Activated CD4-positive, alpha-beta T cell treated with anti-CD3 and anti-CD28 coated beads, Interleukin-2, amount 50 U/mL, for 16 hours (primary cell): ENCODE data around the gene ATXN7.
A peak's percentile ranks its signal among the peaks of the same experiment; 100 is the strongest.

Experiments
- DNase-seq: peaks from one replicate; pipeline ENCODE4 v3.0.0-alpha.2; 2020

The ATXN7 gene

GRCh38 chr3:64023861-64024223 lies 160.2 kb downstream of the ATXN7 start:
- no peak for DNase-seq

- DNase-seq, result no peak
Observed at GRCh38 chr3:64026346-64026745, 162.7 kb downstream of the ATXN7 start.

GRCh38 chr3:64027658-64028057 lies 164.0 kb downstream of the ATXN7 start:
- no peak for DNase-seq

- DNase-seq, result no peak
Observed at GRCh38 chr3:64028754-64029153, 165.1 kb downstream of the ATXN7 start.

- DNase-seq, result no peak
Observed at GRCh38 chr3:64029287-64029686, 165.6 kb downstream of the ATXN7 start.

- DNase-seq, result peak; percentile 78
Observed at GRCh38 chr3:64030741-64031140, 167.1 kb downstream of the ATXN7 start.

GRCh38 chr3:64031540-64032508 lies 168.2 kb downstream of the ATXN7 start:
- no peak for DNase-seq

- DNase-seq, result no peak
Observed at GRCh38 chr3:64033069-64033468, 169.4 kb downstream of the ATXN7 start.

GRCh38 chr3:64037084-64037483 lies 173.4 kb downstream of the ATXN7 start:
- DNase-seq, result no peak

- DNase-seq, result no peak
Observed at GRCh38 chr3:64038253-64038767, 174.6 kb downstream of the ATXN7 start.

- no peak for DNase-seq
Observed at GRCh38 chr3:64039332-64039731, 175.7 kb downstream of the ATXN7 start.

- DNase-seq, result no peak
Observed at GRCh38 chr3:64039981-64040733, 176.5 kb downstream of the ATXN7 start.

GRCh38 chr3:64042952-64043351 lies 179.3 kb downstream of the ATXN7 start:
- DNase-seq, result no peak

GRCh38 chr3:64046592-64046991 lies 182.9 kb downstream of the ATXN7 start:
- DNase-seq, result no peak

GRCh38 chr3:64046996-64047594 lies 183.4 kb downstream of the ATXN7 start:
- DNase-seq, result no peak

GRCh38 chr3:64047787-64048186 lies 184.1 kb downstream of the ATXN7 start:
- DNase-seq, result no peak

GRCh38 chr3:64048631-64049061 lies 185.0 kb downstream of the ATXN7 start:
- DNase-seq, result no peak

GRCh38 chr3:64049136-64049535 lies 185.5 kb downstream of the ATXN7 start:
- peak; percentile 37 for DNase-seq

- DNase-seq, result no peak
Observed at GRCh38 chr3:64049832-64050231, 186.2 kb downstream of the ATXN7 start.
